ENCODE results near the gene DDX52.

DNA sequence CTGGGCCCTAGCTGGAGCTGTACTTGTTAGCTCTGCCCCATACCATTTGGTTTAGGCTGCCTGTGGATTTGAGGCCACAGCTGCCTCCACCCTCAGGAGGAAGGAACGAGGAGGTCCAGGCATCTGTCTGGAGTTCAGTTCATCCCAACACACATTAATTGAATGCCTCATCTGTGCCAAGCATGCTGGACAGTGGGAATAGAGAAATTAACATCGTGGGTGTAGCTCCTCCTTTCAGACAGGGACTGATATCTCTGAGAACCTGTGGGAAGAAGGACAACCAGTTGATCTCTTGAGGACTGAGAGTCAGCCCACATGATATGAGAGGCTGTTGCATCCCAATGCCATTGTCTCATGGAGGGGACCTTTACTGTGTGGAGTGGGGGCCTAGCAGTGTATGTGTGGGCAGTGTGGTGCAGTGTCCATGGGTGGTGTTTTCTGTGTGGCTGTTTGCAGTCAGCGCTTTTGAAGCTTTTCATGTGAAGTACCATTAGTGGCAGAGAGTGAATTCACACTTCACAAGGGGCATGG is 29.4 kb upstream of the DDX52 start:
- TF ChIP-seq, protein P1, sequence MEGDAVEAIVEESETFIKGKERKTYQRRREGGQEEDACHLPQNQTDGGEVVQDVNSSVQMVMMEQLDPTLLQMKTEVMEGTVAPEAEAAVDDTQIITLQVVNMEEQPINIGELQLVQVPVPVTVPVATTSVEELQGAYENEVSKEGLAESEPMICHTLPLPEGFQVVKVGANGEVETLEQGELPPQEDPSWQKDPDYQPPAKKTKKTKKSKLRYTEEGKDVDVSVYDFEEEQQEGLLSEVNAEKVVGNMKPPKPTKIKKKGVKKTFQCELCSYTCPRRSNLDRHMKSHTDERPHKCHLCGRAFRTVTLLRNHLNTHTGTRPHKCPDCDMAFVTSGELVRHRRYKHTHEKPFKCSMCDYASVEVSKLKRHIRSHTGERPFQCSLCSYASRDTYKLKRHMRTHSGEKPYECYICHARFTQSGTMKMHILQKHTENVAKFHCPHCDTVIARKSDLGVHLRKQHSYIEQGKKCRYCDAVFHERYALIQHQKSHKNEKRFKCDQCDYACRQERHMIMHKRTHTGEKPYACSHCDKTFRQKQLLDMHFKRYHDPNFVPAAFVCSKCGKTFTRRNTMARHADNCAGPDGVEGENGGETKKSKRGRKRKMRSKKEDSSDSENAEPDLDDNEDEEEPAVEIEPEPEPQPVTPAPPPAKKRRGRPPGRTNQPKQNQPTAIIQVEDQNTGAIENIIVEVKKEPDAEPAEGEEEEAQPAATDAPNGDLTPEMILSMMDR (IDR thresholded peaks at IDR 0.05), result no peak
- no peak for TF ChIP-seq POLR2A (IDR thresholded peaks at IDR 0.05)

All from body of pancreas (tissue), 4 donors.